Measurements from ENCODE around the gene PLXNB2.
"Not testable (repeated sequence)": the region's sequence is repeated elsewhere in the genome, so short reads cannot be mapped to it uniquely, and the experiment has no call there.

PLXNB2 gene

DNA sequence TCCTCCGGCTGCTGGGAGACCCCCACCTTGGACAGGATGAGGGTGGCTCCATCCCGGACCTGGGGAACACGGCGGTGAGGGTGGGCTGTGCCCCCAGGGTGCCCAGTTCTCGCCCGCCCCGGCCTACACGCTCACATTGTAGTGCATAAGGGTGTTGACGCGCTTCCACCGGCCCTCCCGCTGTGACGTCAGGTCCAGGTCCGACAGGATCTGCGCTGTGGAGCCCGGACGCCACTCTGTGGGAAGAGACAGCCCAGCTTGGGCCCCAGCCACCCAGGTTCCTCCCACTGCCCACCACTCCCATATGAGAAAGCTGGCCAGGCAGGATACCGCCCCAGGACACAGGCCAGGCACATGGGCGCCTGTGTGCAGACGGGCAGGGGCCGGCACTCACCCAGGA is 29.0 kb downstream of the PLXNB2 start:
- no peak for DNase-seq

DNA sequence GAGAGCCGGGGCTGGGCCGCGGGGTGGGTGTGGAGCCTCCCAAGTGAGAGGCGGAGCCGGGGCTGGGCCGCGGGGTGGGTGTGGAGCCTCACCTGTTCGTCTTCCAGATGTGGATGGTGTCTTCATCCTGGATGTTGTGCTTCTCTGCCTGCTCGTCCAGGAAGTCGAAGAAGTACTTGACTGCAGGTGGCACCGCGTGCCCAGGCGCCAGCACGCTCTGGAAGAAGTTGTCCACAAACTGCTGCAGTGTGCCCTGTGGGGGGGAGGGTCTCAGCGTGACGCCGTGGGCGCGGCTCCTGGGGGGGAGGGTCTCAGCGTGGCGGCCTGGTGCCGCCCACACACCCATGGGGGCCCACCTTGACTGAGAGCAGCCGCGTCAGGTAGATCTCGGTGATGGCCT is 29.7 kb downstream of the PLXNB2 start:
- DNase-seq, result no peak

DNA sequence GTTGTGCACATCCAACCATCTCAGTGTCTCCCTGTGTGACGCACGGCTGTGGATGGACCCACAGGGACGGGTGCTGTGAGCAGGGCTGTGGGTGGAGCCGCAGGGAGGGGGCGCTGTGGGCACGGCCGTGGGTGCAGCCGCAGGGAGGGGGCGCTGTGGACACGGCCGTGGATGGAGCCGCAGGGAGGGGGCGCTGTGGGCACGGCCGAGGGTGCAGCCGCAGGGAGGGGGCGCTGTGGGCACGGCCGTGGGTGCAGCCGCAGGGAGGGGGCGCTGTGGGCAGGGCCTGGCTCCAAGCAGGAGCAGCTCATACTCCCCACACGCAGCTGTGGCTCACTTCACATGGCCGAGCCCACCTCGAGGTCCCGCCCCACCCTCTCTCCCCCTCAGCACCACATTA is 31.3 kb downstream of the PLXNB2 start:
- peak; percentile 53 for DNase-seq

DNA sequence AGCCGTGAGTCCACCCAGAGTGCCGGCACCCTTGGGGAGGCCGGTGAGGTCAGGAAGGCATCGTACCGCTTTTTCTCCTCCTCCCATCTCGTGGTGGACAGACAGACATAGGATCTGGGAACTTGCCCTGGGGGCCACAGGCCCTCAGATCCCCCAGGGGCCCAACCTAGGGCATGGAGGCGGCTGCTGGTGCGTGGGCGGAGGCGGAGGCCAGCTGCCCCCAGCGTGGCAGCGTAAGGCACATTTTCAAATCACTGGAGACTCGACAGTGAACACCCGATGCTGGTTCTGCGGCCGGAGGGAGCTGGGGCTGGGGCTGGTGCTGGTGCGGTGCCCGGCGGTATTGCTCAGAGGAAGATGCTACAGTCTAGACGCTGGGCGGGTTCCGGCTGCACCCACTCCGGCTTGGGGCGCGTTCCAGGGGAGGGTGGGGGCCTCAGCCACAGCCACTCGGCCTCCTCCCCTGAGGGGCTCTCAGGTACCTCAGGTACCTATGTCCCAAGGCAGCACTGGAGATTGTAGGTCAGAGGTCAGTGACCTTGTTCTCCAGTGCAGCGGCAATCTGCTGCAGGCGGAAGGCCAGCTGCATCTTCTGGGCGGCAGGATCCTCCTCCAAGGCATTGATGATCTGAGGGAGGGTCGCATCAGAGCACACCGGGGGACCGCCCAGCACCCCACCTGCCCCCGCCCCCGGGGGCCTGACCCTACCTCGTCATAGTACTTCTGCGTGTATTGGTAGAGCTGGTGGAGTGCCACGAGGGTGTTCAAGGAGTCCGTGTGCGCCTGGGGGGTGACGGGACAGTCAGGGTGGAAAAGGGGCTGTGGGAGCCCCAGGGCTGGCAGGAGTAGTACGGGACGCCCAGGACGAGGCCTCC is 32.0 kb downstream of the PLXNB2 start:
- DNase-seq, result no peak

DNA sequence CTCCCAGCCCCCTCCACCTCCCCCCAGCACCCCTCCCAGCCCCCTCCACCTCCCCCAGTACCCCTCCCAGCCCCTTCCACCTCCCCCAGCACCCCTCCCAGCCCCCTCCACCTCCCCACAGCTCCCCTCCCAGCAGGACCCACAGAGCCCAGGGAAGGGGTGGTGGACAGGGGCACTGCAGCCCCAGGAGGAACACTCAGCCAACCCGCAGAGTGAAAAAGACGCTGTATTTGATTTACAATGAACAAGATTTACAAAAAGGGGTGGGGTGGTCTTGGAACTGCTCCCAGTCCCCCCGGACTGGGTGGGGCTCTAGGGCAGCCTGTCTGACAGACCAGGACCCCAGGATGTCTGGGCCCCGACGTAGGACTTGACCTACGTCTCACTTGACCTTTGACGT is 32.7 kb downstream of the PLXNB2 start:
- DNase-seq, result no peak

DNA sequence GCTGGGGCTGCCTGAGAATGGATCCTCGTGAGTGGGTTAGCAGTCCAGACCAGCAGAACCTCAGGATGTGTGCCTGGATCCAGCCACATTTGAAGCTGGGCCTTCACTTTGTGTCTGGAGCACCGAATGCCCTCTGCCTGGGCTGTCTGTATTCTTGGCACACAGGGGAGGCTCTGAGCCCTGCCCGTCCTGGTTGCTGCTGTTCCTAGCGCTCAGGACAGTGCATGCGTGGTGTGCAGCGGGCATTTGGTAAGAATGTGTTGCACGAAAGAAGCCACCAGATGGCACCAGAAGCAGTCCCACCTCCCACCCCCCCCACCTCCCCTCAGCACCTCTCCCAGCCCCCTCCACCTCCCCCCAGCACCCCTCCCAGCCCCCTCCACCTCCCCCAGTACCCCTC is 33.1 kb downstream of the PLXNB2 start:
- DNase-seq, result peak; percentile 38

DNA sequence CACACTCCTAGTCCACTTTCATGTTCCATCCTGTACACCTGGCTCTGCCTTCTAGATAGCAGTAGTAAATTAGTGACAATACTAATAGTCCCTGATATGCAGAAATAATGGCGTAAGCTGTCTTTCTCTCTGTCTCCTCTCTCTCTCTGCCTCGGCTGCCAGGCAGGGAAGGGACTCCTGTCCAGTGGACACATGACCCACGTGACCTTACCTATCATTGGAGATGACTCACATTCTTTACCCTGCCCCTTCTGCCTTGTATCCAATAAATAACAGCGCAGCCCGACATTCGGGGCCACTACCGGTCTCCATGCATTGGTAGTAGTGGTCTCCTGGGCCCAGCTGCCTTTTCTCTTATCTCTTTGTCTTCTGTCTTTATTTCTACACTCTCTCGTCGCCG is 33.7 kb downstream of the PLXNB2 start:
- DNase-seq, result not testable (repeated sequence)

DNA sequence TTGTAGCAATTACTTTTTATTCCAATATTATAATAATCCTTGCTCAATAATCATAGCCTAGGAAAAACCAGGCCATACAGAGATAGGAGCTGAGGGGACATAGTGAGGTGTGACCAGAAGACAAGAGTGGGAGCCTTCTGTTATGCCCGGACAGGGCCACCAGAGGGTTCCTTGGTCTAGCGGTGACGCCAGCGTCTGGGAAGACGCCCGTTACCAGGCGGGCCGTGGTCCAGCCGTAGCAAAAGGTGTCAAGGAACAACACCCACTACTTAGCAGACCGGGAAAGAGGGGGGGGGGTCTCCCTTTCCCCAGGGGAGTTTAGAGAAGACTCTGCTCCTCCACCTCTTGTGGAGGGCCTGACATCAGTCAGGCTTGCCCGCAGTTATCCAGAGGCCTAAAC is 34.1 kb downstream of the PLXNB2 start:
- not testable (repeated sequence) for DNase-seq

DNA sequence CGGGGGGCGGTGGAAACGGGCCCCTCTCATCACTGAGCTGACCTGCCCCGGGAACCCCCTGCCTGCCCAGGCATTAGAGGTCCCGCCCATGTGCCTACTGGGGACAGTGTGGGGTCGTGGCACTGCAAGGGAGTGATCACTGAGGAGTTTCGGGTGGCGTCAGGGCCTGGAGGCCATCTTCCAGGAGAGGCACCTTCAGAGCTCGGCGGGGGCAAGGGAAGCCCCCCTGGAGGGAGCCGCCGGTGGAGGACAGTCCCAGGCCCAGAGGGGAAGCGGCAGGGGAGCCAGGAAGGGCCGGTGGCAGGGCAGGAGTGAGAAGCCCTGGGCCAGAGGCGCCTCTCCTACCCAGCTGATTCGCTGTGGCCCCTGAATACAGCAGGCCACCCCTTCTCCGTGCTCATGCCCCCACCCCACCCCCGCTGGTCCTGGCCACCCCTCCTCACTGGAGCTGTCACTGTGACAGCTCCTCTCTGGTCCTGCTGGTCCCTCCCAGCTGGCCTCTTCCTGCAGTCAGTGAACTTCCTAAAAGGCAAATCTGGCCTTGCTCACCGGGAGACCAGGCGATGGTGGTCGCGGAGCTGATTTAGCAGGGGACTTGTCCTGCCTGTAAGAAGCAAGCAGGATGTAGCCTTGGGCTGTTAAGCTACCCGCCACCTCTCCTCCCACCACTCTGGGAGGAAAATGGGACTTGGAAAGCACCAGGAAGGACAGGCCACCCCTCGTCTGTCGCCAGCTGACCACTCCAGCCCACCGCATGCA is 35.2 kb downstream of the PLXNB2 start:
- DNase-seq, result no peak

DNA sequence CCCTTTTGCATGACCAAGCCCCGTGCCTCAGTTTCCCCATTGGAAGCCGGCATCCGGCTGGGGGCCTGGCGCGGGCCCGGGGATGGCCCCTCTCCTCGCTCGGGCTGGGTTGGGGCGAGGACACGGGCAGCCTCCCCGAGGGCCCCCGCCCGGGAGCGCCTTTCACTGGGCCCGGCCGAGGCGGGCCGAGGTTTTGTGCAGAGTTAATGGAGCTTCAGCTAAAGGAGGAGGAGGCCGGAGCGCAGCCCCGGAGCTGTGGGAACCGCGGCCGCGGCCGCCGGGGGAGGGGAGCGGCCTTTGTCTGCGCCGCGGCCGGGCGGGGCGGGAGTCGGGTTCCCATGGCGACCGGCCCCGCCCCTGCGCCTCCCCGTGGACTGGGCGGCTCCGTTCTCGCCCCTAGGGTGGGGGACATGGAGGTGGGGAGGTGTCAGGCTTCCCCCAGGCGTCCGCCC is 35.9 kb downstream of the PLXNB2 start:
- peak; percentile 53 for DNase-seq

DNA sequence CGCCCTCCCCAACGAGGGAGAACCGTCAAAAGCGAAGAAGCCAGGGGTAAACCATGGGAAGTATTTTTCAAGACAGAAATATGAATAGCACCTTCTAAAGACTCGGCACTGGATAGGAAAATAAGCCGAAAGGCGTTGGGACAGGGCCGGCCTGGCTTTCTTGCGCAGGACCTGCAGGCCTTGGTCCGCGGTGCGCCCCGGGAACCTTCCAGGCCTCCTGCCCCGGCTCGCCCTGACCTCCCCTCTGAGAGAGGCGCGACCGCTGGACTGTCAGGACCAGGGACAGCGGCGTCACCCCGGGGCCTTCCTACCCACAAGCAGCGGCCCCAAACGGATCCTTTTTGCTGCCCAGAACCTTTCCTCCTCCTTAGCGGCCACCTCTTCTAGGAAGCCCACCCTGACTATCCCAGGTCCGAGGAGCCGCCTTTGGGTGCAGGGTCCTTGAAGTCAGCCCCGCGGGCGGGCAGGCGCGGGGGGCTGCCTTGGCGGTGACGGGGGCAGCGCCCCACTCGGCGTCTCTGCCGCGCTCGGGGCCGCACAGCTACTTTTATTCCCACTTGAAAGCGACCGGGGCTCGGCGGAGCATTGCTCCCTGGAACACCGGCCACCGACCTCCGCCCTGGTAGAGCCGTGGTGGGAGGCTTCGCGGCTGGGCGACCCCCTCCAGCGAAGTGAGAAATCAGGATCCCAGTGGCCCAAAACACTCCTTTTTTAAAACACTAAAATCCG is 36.6 kb downstream of the PLXNB2 start:
- peak; percentile 54 for DNase-seq

DNA sequence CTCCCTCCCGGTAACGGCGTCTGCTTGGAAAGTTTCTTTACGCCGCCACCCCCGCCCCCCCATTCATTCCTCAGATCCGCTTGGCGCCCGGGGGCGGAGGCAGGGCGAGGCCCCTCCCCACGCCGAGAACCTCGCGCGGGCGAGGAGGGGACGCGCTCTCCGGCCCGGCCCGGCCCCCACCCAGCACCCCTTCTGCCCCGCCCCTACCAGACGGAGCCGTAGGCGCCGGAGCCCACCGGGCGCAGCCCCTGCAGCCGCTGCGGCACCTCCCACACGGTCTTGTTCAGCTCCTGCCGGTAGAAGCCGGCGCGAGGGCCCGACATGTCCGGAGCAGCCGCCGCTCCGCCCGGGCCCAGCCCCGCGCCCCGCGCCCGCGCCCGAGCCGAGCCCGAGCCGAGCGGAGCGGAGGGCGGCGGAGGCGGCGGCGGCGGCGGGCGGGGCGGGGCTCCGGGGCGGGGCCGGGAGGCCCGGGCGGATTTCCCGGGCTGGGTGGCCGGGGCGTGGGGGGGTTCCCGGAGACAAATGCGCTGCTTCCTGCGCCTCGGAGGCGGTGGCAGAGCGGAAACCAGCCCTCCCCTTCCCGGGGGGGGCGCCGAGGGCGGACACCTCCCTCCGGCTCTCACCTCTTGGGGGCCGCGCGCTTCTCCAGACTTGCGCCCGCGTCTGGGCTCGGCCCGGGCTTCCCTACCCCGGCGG is 37.3 kb downstream of the PLXNB2 start, which contains the start of gene MAPK11:
Gene MAPK11 (minus strand): TSS at position 411 of the 696 bp plus-strand sequence. CDS start 88 bp downstream, at position 323.
- DNase-seq, result peak; percentile 54

DNA sequence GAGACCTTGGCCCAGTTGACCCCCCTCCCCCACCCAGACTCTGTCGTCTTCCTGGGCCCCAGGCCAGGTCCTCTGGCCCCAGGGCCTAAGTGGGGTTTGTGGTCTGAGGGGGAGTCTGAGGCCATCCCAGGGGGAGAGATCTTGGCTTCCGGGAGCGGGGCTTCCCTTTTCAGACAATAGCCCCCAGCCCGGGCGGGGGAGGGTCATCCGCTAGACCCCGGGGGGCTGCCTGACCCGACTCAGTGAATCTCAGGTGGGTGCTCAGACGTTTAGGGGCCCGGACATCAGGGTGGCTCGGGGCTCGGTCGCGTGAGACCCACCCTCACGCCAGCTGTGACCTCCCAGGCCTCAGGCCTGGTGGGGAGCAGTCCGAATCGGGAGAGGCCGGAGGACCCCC is 37.9 kb downstream of the PLXNB2 start:
- DNase-seq, result no peak

DNA sequence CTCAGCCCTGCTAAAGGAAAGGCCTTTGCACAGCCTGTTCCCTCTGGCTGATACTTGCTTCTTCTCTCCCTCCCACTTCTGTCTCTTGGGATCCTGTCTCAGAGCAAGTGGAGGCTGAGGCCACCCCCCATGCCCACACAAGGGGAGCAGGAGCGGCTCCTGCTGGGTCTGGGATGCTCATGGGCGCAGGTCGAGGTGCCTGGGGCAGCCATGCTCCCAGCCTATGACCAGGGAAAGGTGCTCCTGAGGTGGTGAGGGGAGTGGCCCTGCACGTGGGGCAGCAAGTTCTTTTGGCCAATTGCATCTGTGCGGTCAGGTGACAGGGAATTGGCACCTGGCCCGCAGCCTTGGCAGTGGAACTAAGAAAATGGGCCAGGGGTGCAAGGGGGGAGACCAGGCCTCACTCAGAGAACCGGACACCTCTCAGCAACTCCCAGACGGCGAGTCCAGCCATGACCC is 38.8 kb downstream of the PLXNB2 start:
- DNase-seq, result no peak

DNA sequence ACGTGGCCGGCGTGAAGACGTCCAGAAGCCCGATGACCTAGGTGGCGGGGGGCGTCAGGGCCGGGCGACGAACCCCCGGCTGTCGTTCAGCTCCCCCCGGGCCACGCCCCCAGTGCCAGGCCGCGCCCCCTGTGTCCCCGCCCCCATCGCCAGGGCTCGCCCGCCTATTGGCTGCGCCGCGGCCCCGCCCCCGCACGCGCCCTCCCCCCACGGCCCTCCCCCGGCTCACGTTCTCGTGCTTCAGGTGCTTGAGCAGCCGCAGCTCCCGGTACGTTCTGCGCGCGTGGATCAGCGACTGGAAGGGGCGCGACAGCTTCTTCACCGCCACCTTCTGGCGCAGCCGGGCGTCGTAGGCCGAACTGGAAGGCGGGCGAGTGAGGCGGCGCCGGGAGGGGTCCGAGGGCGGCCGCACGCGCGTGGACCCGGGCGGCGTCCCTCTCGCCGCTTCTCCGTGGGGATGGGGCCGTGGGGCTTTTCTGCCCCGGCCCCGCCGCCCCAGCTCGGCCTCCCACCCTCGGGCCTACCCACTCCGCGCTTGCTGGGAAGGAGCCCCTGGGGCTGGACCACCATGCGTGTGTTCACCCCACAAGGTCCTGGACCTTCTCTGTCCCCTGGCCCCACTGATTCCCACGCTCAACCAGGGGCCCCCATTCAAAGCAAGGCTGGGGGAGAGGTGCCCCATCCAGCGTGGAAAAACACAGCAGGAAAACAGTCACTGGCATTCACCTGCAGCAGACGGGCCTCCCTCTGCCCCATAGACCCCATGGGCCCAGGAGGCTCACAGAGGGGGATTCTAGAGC is 39.7 kb downstream of the PLXNB2 start:
- no peak for DNase-seq

DNA sequence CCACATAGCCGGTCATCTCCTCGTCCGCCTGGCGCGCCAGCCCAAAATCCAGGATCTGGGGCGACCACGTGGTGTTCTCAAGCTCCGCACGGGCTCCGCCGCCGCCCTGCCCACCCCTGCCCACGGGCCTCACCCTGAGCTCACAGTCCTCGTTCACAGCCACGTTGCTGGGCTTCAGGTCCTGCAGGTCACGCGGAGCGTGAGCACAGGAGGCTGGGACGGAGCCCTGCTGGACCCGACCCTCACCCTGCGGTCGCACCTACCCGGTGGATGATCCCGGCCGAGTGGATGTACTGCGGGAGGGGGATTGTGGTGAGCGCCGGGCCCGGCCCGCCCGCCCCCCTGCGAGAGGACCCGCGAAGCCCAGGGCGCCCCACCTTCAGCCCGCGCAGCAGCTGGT is 40.5 kb downstream of the PLXNB2 start:
- no peak for DNase-seq

DNA sequence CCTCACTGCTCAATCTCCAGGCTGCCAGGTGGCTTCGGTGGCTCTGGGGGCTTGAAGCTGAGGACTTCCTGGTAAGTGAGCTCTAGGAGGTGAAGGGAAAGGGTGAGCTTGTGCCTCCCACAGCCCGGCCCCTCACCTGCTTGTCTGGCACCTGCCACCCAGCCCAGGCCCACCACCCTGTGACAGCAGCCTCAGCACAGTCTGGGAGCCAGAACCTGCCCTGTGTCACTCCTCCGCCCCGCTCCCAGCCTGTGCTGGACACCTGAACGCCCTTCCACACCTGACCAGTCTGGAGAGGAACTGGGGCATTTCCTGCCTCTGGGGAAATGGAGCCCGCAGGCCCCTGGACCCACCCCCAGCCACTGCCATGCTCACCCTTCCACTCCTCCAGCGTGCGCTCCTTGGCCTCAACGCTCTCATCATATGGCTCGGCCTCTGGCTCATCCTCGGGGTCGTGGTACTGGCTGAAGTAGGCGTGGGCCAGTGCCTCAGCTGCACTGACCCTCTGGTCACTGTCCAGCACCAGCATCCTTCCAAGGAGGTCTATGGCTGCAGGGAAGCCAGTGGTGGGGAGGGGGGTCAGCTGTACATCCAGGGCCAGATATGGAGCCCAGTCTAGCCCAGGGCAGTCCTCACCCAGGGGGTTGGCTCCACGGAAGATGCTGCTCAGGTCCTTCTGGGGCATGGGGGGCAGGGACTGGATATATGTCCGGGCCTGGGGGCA is 42.3 kb downstream of the PLXNB2 start:
- DNase-seq, result no peak

DNA sequence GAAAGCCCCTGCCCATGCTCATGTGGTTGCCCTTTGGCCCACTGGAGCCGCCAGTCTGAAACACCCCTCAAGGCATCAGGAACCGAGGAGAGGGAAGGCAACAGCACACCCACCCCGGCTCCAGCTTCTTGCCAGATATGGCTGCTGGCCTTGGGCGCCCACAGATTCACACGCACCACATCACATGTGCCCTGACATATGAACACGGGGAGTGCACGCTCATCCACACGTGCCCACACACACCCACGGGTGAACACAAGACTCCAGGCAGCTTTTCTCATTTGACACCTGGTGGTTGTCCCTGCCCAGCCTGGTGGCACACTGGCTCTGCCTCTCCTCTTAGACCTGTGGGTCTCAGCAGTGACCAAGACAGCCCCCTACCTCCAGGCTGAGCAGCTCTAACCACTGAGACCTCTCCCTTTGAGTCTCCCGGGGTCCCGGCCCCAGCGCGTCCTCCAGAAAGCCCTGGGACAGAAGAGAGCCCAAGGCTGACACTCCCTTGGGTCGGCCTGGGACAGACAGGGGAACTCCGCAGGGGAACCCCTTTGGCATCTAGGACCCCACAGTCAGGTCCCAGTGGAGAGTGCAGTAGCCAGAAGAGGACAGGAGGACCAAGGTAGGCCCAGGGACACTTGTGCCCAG is 43.2 kb downstream of the PLXNB2 start:
- no peak for DNase-seq

DNA sequence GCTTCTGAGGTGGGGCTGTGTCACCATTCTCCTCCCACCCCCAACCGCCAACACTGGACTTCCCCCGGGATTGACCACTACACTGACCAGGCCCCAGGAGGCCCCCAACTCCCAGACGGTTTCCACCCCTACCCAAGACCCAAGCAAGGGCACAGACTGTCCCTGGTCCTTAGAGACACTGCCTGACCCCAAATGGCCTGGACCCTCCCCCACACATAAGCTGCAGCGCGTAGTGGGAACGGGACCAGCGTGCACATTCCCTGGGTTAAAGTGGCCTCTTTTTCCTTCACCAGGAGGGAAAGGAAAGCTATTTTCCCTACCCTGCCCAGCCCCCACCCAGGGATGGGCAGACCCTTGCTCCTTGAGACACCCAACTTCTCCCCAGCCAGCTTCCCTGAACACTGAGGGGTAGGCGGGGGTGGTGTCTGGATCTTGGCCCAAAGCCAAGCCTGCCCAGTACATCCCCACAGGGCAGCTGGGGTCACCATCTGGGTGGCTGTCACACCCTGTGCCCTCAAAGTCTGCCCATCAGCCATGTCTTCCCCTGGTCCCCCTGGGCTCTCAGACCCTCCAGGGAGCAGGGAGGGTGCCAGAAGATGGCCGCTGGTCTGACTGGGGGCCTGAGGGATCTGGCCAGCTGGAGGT is 44.4 kb downstream of the PLXNB2 start:
- no peak for DNase-seq

DNA sequence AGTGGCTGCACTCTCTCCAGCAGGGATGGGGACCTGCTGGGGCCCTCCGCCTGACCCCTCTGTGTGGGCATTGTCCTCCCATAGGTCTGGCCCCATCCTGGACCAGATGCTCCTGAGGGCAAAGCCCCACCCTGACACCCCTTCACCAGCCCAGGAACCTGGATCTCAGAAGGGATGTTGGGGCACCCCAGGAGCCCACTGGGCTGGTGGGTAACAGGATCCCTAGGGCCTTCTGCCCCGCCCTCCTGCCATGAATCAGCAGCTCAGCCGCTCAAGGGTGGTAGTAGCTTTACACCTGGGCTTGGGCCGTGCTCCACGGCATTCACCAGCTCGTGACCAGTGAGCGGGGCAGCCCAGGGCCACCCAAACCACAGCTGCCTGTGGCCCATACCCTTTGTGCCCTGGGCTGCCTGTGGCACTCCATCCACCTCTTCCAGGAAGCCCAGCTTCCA is 45.0 kb downstream of the PLXNB2 start:
- no peak for DNase-seq

Data from kidney glomerular epithelial cell (primary cell).